Thyroid gland (tissue), 4 donors: Measurements from ENCODE around the gene CDCA4. TPM values are rescaled to one million over a fixed set of nuclear protein-coding genes. Genes with fewer than 3 reads are reported as not detected.
A peak's percentile ranks its signal among the peaks of the same experiment; 100 is the strongest.

Source experiments
- DNase-seq, 2 donors: peaks; one replicate each; pipeline ENCODE4 v3.0.0-alpha.2; 2019
- H3K27ac ChIP-seq, 3 donors: fragments of 200-600 bp; sonication (generic); 1 replicate in 2 of 3; 2 replicates in 1 of 3; pipeline ENCODE4 v1.5.1; 2016 to 2019; ENCODE audit warnings: mild to moderate bottlenecking in 1 of 3, moderate library complexity in 1 of 3
- H3K27me3 ChIP-seq: fragments of 200-600 bp; sonication (generic); one replicate; pipeline ENCODE4 v1.5.1; 2019
- H3K36me3 ChIP-seq, 2 donors: fragments of 200-600 bp; sonication (generic); one replicate each; pipeline ENCODE4 v1.5.1; 2016 to 2019
- H3K4me1 ChIP-seq, 2 donors: fragments of 200-600 bp; sonication (generic); one replicate each; pipeline ENCODE4 v1.5.1; 2017 to 2019
- H3K4me3 ChIP-seq, 3 donors: fragments of 200-600 bp; sonication (generic); replicated peaks in 1 of 3; 1 replicate in 2 of 3; 2 replicates in 1 of 3; pipeline ENCODE4 v1.5.1; 2016; ENCODE audit warnings: mild to moderate bottlenecking in 1 of 3
- H3K9me3 ChIP-seq: fragments of 200-600 bp; sonication (generic); one replicate; pipeline ENCODE4 v1.5.1; 2017
- CTCF ChIP-seq, 6 experiments: fragments of 200-600 bp in 3 of 6; fragments of 450-650 bp in 3 of 6; sonication (generic) in 3 of 6; IDR thresholded peaks; one replicate each; pipeline ENCODE4 v1.5.1; 2016 to 2019; ENCODE audit warnings: antibody characterized with exemption in 6 of 6, mild to moderate bottlenecking in 2 of 6, inconsistent platforms in 1 of 6, moderate library complexity in 1 of 6
- POLR2A ChIP-seq, 2 donors: fragments of 450-650 bp; IDR thresholded peaks; one replicate each; pipeline ENCODE4 v1.6.1; 2017; ENCODE audit warnings: antibody characterized with exemption in 2 of 2, mild to moderate bottlenecking in 2 of 2, moderate library complexity in 1 of 2
- WGBS, 2 donors: methylation state at CpG; one replicate each; pipeline ENCODE4 v1.1.5; 2017; 5-methylcytosine and 5-hydroxymethylcytosine counted together
- intact Hi-C: fragments of 100-400 bp; cut with DNase I; formaldehyde crosslinking; loops from one replicate; pipeline ENCODE4 v1.15.1; 2023
- total RNA-seq, 4 donors: library from RNA; depleted of rRNA; stranded (reverse); fragments of >200 nt; gene quantifications; one replicate each; pipeline ENCODE4 v1.2.3, GENCODE V29; 2016

CDCA4 gene
- total RNA-seq, 4 donors from 2014 or later = 5.8 to 8.1 (median 7.3) TPM

DNA sequence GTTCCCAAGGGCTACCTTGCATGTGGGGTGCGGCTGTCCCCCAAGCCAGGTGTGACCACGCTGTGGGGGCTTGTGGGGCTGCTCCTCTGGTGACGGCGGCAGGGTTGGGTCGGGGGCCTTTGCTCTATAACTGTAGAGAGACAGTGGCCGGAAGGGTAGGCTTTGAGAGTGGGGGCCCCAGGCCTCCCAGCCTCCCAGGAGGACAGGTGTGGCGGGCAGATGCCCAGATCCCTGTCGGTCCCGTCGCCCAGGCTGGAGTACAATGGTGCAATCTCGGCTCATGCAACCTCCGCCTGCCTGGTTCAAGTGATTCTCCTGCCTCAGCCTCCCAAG lies 47.1 kb upstream of the CDCA4 start:
- 93 to 97% methylated on average over 7 to 12 of the region's 12 CpGs for WGBS, 2 donors
- Histone ChIP-seq H3K4me1 (peaks cover 23 to 58% of the 10 kb centered on the region in 2 donors), H3K4me3 (no peak overlapping the region), H3K27me3 (no peaks in the 10 kb centered on the region), H3K27ac (no peak overlapping the region), H3K9me3 (no peaks in the 10 kb centered on the region), H3K36me3 (no peaks in the 10 kb centered on the region)
- TF ChIP-seq POLR2A (IDR thresholded peaks at IDR 0.05) (no peak), CTCF (IDR thresholded peaks at IDR 0.05) (no peak)
- DNase-seq = no peak
- intact Hi-C loops = no loop called here

DNA sequence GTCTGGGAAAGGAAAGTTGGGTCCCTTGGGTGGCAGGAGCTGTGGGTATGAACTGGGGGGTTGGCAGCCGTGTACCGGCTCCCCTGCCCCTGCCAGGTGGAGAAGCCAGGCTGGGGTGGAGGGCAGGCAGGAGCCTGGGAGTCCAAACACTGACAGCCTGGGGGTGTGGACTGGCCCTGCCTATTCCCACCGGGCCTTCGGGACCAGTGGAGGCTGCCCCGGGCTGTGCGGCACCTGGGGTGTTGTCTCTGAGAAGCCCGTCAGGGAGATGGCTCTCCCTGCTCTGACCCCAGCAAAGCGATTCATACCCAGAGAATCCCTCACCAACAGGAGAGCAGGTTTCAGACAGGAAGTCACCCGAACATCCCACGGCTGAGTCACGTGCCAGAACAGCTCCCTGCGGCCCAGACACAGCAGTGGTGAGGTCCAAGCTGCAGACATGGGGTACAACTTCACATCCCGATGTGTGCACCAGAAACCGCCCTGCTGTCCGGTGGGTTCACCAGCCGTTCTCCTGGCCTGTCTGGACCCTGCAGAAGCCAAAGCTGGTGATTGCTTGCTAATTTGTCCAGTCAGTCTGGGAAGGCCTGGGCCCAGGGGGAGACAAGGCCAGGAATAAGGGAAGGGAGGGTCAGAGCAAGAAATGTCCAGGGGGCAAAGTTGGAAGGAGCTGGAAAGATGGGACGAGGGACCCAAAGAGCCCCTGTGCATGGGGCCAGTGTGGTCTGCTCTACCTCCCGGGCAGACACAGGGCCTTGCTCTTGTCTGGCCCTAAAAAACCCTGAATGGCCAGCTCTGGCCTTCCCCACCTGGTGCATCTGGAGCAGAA lies 46.5 kb upstream of the CDCA4 start:
- H3K27me3 ChIP-seq = no peaks in the 10 kb centered on the region
- H3K36me3 ChIP-seq = no peaks in the 10 kb centered on the region
- H3K27ac ChIP-seq = no peak overlapping the region
- intact Hi-C loops = no loop called here
- 70 to 90% methylated on average over 6 of the region's 18 CpGs for WGBS, 2 donors
- no peaks in the 10 kb centered on the region for H3K9me3 ChIP-seq
- DNase-seq = no peak
- no peak overlapping the region for H3K4me3 ChIP-seq
- H3K4me1 ChIP-seq = peaks cover 17 to 52% of the 10 kb centered on the region in 2 donors
- no peak for TF ChIP-seq CTCF (IDR thresholded peaks at IDR 0.05)
- no peak for TF ChIP-seq POLR2A (IDR thresholded peaks at IDR 0.05)

DNA sequence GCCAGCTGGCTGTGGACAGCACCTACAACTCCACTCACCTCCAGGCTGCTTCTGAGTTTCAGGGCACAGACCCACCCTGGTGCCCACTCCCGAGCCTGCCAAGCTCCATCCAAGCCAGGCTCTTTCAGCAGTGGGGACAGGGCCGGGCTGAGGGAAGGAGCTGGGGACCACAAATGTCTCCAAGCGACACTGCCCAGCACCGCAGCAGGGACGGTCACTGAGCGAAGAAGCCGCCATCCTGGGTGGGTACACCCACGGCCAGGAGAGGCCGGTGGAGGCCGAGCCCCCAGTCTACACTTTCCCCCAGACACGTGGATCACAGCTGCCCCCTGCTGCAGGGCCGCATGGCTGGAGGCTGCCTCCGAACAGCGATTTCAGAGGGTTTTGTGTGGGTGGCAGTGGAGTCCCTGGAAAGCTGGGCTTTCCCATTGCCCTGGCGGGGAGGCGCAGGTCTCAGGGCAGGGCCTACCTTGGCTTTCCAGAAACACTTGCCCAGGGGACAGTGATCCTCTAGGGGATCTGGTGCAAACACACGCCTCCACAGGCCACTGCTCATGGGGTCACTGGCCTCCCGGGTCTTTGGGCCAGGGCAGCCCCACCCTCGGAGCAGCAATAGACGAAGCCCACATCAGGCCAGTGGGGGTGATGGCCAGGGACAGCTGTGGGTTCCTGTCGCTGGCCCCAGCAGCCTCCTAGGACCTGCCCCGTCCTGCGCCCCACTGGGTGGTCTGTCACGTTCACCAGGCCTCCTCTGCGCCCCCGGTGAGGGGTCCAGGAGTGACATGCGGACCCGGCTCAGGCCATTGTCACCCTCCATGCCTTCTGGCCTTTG lies 45.6 kb upstream of the CDCA4 start:
- TF ChIP-seq CTCF (IDR thresholded peaks at IDR 0.05) = no peak
- no peak for TF ChIP-seq POLR2A (IDR thresholded peaks at IDR 0.05)
- DNase-seq = no peak
- no peaks in the 10 kb centered on the region for H3K9me3 ChIP-seq
- no peaks in the 10 kb centered on the region for H3K36me3 ChIP-seq
- WGBS, 2 donors = 88% methylated on average over 25 of the region's 28 CpGs; no CpG with 5 or more reads in 1 of the 2 donors
- intact Hi-C loops = no loop called here
- no peak overlapping the region for H3K4me3 ChIP-seq
- no peaks in the 10 kb centered on the region for H3K27me3 ChIP-seq
- H3K4me1 ChIP-seq = peaks cover 22 to 52% of the 10 kb centered on the region in 2 donors
- peak overlapping the region; percentile 64 to 85 (median 70) for H3K27ac ChIP-seq

- no peak for TF ChIP-seq CTCF (IDR thresholded peaks at IDR 0.05)
- peak in 1 of 2 donors; percentile 30 for TF ChIP-seq POLR2A (IDR thresholded peaks at IDR 0.05)
- Histone ChIP-seq H3K4me3 (no peak within 1 kb of the TSS), H3K27me3 (no peaks in the 10 kb centered on the region), H3K9me3 (no peaks in the 10 kb centered on the region), H3K4me1 (peaks cover 27 to 52% of the 10 kb centered on the region in 2 donors), H3K36me3 (no peaks in the 10 kb centered on the region), H3K27ac (peak within 1 kb of the TSS; percentile 64 to 85 (median 70))
- intact Hi-C loops = no loop called here
- DNase-seq = peak; percentile 52 to 60
- 60 to 61% methylated on average over 9 to 17 of the region's 22 CpGs for WGBS, 2 donors
Measured at GRCh38 chr14:105065280-105066228, 44.7 kb upstream of the CDCA4 start, which contains the start of gene GPR132. Gene GPR132, minus strand, starts transcription at chr14:105065430. Its CDS starts 10,010 bp downstream, at chr14:105055420.
